Measurements from ENCODE around the gene EFCAB6.

DNA sequence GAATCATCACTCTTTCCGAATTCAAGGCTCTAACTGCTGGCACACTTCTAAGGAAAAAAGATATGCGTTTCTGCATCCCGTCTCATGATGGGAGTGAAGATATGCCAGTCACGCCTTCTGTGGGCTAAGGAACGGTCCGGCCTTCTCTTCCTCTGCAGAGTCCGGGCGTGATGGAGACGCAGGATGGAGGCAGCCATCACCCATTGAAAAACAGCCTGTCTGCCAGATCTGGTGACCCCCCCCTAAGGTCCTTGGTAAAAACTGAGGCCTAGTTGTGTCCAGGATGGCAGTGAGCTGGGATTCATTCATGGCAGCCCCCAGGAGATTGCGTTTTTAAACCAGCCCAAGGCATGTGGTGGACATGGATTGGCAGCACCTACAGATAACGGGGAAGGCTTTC is 6.9 kb upstream of the EFCAB6 start:
- TF ChIP-seq, protein P1, sequence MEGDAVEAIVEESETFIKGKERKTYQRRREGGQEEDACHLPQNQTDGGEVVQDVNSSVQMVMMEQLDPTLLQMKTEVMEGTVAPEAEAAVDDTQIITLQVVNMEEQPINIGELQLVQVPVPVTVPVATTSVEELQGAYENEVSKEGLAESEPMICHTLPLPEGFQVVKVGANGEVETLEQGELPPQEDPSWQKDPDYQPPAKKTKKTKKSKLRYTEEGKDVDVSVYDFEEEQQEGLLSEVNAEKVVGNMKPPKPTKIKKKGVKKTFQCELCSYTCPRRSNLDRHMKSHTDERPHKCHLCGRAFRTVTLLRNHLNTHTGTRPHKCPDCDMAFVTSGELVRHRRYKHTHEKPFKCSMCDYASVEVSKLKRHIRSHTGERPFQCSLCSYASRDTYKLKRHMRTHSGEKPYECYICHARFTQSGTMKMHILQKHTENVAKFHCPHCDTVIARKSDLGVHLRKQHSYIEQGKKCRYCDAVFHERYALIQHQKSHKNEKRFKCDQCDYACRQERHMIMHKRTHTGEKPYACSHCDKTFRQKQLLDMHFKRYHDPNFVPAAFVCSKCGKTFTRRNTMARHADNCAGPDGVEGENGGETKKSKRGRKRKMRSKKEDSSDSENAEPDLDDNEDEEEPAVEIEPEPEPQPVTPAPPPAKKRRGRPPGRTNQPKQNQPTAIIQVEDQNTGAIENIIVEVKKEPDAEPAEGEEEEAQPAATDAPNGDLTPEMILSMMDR (IDR thresholded peaks at IDR 0.05), result no peak
- TF ChIP-seq NR3C1 (IDR thresholded peaks at IDR 0.05), result no peak
